ENCODE results near the gene GPR55.

GPR55 gene

DNA sequence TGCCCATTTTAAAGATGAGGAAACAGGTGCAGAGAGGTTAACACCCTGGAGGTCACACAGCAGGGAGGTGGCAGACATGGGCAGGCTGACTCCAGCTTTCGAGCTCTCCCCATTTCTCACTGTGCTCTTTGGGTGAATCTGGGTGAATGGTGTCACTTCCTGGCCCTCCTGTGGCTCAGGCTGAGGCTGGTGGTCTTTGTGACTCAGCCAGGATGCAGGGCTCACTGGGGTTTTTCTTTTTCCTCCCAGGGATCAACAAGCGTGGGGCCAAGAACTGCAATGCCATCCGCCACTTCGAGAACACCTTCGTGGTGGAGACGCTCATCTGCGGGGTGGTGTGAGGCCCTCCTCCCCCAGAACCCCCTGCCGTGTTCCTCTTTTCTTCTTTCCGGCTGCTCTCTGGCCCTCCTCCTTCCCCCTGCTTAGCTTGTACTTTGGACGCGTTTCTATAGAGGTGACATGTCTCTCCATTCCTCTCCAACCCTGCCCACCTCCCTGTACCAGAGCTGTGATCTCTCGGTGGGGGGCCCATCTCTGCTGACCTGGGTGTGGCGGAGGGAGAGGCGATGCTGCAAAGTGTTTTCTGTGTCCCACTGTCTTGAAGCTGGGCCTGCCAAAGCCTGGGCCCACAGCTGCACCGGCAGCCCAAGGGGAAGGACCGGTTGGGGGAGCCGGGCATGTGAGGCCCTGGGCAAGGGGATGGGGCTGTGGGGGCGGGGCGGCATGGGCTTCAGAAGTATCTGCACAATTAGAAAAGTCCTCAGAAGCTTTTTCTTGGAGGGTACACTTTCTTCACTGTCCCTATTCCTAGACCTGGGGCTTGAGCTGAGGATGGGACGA is 47.1 kb downstream of the GPR55 start:
- DNase-seq, result peak; percentile 75

DNA sequence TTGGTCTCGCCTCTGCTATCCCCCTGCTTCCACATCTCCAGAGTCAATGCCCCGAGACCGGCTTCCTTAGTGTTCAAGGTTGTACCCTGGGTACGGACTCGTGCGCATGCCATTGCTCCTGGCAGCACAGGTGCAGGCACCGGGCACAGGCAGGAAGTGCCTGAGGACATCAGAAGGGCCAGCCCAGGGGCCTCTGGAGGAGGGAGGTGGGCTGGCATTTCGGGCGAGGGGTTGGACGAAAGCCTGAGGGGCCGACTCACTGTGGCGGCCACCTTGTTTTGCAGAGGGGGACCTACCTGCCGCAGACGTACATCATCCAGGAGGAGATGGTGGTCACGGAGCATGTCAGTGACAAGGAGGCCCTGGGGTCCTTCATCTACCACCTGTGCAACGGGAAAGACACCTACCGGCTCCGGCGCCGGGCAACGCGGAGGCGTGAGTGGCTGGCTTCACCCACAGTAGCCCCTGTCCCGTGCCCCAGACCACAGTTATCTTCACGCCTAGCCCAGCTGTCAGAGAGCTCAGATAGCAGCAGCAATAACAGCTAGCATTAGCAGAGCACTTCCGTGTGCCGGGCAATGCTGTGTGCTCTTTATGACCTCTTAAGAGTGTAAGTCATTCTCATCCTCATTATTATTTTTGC is 47.8 kb downstream of the GPR55 start:
- no peak for DNase-seq

DNA sequence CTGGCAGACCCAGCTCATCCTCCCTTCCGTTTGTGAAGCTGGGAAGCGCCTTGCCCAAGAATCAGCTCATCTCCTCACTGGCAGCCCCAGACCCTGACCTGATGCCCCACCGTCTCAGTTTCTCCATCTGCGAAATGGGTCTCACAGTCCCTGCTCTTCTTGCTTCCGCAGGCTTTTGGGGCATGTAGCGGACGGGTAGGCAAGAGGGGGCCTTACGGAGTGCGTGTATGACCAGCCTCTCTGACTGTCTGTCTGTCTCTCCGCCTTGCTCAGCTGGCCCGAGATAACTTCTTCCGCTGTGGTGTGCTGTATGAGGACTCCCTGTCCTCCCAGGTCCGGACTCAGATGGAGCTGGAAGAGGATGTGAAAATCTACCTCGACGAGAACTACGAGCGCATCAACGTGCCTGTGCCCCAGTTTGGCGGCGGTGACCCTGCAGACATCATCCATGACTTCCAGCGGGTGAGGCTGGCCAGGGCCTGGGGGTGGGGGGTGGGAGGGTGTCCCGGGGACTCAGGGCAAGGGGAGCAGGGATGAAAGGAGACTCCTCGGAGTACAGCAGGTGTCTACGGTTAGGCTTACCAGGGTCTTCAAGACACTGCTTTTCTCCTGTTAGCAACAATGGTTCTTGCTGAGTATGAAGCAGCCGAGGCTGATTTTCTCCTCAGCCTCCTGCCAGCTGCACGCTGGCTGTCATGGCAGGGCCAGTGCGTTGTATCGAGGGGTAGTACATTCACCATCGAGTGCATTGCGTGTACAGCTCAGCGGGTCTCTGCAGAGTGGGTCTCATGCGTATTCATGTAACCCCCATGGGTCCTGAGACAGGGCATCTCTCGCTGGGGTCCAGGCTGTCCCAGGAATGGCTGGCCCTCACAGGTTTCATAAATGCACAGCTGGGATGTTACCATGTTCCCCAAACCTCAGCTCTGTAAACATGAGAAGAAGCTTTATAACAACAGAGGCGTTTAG is 49.4 kb downstream of the GPR55 start:
- no peak for DNase-seq

DNA sequence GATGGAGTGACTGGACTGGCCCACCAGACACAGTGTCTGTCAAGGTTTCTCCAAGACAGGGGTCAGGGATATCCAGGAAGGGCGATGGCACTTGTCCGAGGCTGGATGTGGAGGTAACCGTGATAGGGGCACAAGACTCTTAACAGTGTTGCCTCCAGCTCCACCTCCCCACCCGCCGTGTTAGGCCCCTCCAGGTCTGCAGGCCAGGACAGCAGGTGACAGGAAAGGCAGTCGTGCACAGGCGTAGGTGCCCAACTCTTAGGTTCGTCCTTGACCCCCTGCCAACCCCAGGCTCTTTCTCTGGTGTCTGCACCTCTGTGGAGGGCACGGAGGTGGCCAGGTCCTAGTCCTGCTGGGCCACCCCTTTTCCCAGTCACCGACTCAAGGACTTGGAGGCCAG is 50.2 kb downstream of the GPR55 start:
- no peak for DNase-seq

DNA sequence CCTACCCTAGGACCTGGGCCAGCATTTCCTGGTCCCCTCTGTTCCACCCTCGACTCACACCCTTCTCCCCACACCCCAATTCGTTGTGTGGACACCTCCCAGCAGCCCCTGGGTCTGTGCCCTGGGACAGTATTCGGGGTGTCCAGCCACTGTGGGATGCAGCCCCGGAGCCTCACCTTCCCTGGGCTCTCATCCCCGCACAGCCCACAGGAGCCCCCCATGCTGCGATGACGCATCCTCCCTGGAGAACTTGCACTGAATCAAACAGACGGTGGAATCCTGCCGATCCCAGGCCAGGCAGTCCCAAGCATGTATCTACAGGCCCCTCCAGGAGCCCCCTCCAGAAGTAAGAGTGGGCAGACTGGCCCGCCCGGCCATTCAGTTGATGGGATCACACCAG is 50.6 kb downstream of the GPR55 start:
- DNase-seq, result no peak

DNA sequence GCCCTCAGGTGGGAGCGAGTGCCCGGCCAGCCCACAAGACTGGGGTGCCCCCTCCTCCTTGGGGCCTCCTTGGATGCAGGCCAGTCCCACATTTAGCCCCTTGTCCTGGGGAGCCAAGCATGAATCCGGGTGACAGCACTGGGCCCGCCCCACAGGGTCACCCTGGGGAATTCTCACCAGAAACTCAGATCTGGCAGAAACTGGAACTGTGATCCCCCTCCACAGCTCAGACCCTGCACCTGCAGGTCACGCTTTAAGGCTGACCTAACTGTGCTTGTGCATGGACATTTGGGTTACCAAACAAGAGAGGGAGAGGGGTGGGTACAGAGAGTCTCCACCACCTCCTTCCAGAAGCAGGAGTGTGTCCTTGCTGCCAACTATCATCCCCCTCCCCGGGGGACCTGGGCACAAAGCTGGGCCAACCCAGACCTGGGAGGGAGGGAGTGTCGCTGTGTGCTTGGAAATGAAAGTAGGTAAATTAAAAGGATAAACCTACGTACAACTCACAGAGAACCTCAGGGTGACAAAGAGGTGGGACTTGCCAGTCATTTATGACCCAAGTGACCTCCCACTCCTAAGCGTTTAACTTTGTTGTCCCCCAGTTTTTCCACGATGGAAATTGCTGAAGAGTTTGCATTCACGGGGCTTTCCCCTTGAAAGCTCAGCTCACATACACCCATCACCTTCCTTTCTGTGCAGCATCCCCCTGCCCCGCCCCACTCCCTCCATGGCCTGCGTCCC is 51.2 kb downstream of the GPR55 start:
- DNase-seq, result no peak

DNA sequence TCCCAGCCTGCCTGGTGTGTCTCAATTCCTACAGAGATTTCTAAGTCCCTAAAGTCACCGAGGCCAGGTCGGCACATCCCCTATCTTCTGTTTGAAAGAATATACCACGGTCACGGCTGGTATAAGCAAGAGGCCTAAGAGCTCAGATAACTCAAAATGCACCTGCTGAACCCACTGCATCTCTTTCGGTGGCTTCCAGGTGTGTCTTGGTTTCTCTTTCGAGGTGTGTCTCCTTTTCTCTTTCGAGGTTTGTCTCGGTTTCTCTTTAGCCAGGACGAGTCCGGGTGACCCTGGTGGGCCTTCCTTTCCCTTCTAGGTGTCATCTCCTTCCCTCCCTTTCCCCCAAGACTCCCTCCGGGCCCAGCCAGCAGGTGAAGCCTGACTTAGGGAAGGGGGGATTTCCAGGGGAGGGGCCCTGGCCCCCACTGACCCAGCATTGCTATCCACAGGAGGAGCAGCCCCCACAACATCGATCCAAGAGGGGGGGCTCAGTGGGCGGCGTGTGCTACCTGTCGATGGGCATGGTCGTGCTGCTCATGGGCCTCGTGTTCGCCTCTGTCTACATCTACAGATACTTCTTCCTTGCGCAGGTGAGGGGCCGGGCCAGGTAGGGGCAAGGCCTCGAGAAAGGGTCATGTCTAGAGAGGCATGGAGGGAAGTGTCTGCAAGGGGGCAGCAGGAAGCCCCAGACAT is 51.9 kb downstream of the GPR55 start:
- no peak for DNase-seq

DNA sequence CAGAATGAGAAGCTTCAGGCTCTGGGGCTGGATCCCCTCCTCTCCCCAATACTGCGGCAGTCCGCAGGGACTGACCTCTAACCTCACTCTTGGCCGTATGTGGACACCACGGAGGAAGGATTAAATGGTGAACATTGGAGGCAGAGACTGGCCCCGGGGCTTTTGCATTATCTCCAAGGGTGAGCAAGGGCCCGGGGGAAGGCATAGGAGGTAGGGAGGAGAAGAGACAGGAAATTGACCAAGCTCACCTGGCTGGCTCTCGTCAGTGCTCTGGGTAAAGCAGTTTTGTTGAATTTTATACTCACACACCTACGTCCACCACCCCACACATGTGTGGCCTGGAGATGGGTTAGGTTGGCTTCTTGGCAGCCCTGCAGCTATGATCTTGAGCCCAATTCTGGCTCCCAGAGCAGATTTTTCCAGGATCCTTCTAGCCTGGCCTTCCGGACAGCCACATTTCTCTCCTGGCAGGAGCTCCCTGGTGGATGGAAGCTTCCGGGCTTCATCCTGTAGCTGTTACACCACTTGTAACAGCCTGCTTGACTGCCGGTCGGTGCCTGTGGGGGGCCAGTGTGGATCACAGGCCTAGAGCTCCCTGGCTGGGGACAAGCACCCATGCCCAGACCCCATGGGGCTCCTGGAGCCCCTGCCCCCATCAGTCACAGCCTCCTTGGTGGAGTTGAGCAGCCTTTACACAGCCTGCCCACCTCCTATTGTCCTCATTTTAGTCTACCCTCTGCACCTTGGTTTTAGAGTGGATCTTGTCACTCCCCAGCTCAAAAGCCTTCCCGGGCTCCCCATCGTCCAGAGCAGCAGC is 52.7 kb downstream of the GPR55 start:
- no peak for DNase-seq

DNA sequence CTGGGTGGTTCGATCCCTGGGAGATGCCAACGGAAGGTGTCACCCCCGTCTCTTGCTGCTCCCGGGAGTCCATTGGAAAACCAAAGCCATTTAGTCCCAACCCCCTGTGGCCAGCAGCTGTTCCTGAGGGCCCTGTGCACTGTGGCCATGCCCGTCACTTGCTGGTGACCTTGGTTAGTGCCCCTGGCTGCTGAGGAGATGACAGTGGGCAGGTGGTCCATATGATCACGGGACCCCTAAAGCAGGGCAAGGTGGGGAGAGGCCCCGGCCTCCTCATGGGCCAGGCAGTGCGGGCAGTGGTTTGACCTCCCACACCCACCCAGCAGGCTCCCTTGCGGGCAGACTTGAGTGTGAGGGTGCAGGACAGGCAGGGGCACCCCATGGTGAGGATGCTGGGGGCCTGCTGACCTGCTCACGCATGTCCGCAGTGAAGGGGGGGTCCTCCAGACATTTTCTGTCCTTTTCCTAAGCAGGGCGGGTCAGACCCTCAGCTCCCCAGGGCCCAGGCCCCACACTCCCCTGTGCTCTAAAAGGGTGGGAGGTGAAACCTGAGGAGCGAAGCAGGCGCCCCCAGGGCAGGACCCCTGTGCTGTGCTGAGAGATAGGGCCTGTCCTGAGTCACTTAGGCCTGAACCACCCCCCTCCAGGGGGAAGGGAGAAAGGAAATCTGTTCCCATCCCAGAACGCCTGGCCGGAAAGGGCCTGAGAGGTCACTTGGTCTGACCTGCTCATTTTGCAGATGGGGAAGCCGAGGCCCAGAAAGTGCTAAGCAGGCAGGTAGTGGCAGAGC is 53.5 kb downstream of the GPR55 start:
- no peak for DNase-seq

DNA sequence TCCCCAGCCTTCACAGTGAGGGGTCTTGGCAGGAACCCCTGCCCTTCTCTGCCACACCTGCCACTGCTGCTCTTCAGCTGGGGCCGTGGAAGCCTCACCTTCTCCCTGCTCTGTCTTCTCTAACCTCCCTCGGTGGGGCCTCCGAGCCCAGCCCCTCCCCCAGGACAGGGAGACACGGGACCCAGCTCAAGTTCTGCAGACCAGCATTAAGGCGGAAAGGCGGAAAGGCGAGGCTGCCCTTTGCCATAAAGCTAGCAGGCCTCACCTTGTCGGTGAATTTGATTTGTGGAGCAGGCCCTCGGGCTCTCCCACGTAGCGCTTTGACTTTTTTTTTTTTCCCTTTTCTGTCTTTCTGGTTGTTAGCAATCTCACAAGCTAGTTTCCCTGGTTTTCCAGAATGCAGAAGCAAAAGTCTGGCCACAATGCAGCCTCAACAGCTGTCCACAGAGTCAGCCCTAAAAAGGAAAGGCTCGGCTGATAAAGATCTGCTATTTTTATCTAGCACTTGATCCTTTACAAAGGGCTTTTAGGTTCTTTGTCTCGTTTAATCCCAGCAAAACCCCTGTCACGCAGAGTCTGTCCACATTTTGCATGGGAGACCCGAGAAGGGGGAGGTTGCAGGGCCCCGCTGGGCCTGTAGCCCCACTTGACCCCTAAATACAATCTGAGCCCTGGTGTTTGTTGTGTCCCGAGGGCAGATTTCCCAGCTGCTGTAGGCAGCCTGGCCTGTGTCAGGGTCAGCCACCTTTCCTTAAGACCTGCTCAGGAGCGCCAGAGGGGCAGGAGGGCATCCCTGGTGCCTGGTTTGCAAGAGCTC is 54.3 kb downstream of the GPR55 start:
- no peak for DNase-seq

DNA sequence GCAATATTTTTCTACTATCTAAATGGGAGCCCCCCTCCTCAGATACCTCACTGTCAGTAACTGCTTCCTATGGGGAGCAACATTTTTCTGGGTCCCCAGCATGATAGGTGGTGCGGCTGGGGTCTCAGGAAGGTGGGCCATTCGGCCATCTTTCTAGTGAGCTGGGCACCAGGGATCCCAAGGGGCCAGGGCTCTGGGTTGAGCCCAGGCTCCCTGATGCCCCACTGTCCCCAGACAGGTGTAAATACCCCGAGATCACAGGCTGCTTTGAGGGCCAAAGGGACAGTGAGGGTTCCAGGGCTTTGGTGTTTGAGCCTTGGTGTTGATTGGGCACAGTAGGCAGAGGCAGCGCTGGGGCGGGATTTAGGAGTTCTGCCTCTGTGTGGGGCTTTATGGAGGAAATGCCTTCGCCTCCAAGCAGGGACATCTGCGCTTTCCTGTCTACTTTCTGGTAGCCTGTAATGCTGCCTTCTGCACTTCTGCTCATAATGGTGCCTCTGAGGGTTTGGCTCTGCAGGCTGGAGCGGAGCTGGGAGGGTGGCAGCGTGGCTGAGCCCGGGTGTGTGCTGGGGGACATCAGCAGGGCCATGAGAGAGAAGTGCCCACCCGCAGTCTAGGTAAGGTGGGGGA is 55.0 kb downstream of the GPR55 start:
- no peak for DNase-seq

DNA sequence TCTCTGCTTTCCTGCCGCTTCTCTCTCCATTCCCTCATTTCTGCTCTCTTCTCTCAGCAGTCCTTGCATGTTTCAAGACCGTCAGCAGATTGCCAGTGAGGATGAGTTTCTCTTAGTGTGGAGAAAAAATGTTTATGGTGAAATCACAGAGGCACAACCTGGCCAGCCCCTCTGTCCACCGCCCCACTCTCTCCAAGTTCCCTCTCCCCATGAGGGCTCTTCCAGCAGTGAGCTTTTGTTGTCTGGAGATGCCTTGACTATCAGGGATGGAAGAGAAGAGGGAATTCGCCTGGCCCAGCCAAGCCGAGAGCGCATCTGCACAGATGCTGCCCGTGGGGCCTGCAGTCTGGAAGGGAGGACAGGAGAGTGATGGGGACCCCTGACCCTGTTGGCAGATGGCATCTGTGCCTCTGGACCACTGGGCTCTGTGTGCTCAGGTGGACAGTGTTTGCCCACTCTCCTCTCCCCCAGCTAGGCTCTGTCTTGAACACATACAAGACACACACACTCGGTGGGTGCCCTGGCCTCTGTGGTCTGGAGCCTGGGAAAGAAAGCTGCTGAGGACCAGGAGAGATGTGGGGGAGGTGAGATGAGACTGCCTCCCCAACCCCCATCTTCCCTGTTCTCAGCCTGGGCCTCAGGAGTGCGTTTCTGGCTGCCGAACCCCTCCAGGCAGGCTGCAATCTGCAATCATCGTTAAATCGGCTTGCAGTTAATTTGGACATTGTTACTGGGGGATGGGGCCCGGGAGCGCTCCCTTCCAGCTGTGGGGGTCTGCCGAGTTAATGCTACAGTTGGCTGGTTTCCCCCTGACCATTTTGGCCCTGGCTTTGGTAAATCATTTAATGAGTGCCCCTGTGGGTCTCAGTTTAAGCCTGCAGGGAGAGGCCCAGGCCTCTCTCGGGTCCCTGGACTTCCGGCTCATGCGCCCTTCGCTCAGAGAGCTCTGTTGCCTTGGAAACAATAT is 55.8 kb downstream of the GPR55 start:
- DNase-seq, result no peak

DNA sequence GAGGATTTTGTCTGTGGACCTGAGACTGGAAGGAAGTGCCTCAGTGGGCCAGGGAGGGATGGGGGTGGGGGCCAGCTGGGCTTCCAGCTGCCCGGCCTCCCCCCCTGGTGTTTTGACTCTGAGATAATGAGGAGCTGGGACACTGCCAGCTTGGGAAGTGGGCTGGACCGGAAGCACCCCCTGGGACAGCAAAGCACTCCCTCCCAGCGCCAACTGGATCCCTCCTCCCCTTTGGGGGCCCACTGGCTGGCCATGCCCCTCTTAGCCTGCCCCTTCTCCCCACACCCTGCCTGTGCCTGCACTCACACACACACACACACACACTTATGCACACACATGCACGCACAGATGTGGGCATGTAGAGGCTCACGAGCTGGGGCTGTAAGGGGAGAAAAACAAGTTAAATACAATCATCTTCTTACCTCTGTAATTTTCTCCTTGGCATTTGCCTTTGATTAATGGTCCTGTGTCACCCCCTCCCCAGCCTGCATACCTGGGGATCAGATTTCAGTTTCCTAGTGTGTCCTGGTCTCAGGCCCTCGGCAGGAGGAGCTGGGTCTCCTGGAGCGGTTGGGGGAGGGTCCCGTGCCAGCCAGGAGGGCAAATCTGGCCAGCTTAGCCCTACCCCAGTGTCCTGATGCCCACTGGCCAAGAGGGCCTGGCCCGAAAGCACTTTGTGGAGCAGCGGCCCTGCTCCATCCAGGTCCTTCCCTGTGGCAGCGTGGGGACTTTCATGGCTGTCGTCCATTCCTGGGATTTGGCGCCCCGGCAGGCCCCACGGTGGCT is 56.7 kb downstream of the GPR55 start:
- no peak for DNase-seq

DNA sequence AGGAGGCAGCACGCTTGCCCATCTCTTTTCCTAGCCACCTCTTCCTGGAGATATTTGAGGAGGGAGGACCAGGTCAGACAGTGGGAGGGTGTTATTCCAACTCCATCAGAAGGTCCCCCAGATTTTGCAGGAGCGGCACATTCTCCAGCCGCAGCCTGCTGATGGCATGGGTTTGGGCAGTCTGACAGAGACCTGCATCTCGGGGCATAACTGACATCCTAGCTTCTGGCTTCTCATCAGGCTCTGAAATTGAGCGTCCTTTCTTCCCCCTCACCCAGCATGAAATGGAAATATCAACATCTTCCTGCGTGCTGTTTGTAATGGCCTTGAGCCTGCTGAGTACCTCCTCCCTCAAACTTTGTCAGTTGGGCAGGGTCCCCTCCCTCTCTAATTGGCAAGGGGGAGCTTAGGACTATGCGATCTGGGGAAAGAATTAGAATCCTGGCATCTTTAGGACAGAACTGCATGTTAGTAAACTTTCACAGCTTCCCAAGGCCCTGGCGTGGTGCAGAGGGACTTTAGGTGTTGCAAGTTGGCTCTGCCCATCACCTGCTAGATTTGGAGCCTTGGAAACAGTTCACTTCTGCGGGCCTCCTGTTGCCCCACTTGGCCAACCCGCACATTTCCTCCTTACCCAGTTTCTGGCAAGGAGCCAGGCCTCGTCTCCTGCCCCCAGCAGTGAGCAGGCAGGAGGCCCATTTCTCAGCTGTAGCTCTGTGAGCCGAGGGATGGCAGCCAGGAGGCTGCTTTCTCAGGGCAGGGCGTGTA is 58.1 kb downstream of the GPR55 start:
- peak; percentile 71 for DNase-seq

DNA sequence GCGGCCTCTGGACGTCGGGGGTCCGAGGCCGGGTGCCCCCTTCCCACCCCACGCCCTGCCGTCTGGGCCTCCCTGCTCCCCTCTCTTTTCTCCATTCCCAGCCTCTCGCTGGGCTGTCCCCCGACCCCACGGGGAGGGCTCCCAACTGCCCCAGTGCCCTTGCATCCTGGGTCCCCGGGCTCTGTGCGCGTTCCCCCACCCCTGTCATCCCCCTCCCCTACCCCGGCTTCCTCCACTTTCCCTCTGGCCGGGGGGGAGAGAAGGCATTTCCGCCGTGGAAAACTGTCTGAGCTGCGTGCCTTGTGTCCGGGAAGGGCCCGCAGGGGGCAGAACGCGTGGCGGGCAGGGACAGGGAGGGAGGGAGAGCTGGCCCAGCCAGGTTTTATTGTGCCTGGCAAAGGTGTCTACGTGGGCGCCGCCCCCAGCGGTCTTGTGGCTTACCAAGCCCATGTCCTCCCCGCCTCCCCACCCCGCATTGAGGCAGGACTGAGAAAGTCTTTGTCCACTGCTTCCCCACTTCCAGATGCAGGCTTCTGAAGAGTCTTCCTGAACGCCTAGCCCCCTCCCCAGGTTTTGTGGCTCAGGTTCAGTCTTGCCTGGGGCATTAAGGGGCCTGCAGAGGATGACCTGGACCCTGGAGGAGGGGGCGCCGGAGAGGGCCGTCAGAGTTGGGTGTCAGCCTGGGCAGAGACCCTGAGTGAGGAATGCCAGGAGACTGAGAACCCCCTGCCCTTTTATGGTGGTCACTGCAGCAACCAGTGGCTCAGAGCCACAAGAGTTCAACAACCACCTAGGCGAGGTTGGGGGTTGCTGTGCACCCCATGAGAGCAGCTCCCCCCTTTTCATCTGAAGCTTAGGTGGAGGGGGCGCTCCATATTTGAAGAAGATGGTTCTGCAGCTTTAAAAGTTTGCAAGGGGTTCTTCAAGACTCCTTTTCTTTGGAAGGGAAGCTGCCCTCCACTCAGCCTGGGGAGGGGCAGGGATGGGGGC is 59.0 kb downstream of the GPR55 start:
- no peak for DNase-seq
